SK-N-SH (cell line): Measurements from ENCODE around the gene C3orf70. TPM values are rescaled to one million over a fixed set of nuclear protein-coding genes. Genes with fewer than 3 reads are reported as not detected.

Source experiments
- CTCF ChIA-PET: fragments of 300-600, 350-600 bp; formaldehyde crosslinking; extraction: SDS; loops from one replicate; lab custom pipeline; 2021; lab: Yijun Ruan, JAX
- POLR2A ChIA-PET: fragments of 350-600 bp; sonication (Branson Sonifier 250); formaldehyde crosslinking; extraction: SDS; loops from one replicate; lab custom pipeline; 2020; ENCODE audit warnings: antibody characterized with exemption, inconsistent platforms; lab: Yijun Ruan, JAX
- DNase-seq: peaks from one replicate; pipeline ENCODE4 v3.0.0; 2012
- H2AFZ ChIP-seq: fragments of 200-600 bp; sonication (generic); 2 replicates; pipeline ENCODE4 v1.8.1; 2016; ENCODE audit warnings: antibody characterized with exemption, mild to moderate bottlenecking, low read depth
- H3F3A ChIP-seq: fragments of 200-600 bp; sonication (generic); replicated peaks from 2 replicates; pipeline ENCODE3; 2016; ENCODE audit warnings: antibody characterized with exemption, mild to moderate bottlenecking; ENCODE audit not compliant: insufficient read depth
- H3K27ac ChIP-seq, 2 experiments: fragments of 200-500 bp in 1 of 2; fragments of 200-600 bp in 1 of 2; sonication (Bioruptor generic) in 1 of 2; sonication (generic), shearing (Covaris generic) in 1 of 2; 2 replicates each; pipeline versions ENCODE4 v1.5.1 to v1.6.1; 2014 to 2016; ENCODE audit warnings: low read depth in 2 of 2, inconsistent platforms in 1 of 2, low read length in 1 of 2, mild to moderate bottlenecking in 1 of 2, mixed read lengths in 1 of 2
- H3K27me3 ChIP-seq: fragments of 200-600 bp; sonication (generic), shearing (Covaris generic); 2 replicates; pipeline ENCODE4 v1.6.1; 2016; ENCODE audit warnings: mixed run types; ENCODE audit not compliant: insufficient read depth
- H3K36me3 ChIP-seq, 2 experiments: fragments of 200-500 bp in 1 of 2; fragments of 200-600 bp in 1 of 2; sonication (Bioruptor generic) in 1 of 2; sonication (generic) in 1 of 2; replicated peaks in 1 of 2; 2 replicates each; pipeline versions ENCODE3 to v1.5.1; 2014 to 2016; ENCODE audit warnings: low read length in 1 of 2, mild to moderate bottlenecking in 1 of 2; ENCODE audit not compliant: insufficient read depth in 2 of 2, control insufficient read depth in 1 of 2
- H3K4me1 ChIP-seq, 2 experiments: fragments of 200-500 bp in 1 of 2; fragments of 200-600 bp in 1 of 2; sonication (Bioruptor generic) in 1 of 2; sonication (generic), shearing (Covaris generic) in 1 of 2; 2 replicates each; pipeline versions ENCODE4 v1.5.1 to v1.6.1; 2014 to 2016; ENCODE audit warnings: low read depth in 1 of 2, low read length in 1 of 2, mixed run types in 1 of 2; ENCODE audit not compliant: insufficient read depth in 2 of 2, control insufficient read depth in 1 of 2
- H3K4me2 ChIP-seq: fragments of 200-600 bp; sonication (generic), shearing (Covaris generic); 2 replicates; pipeline ENCODE4 v1.6.1; 2017; ENCODE audit warnings: mixed run types
- H3K4me3 ChIP-seq, 2 experiments: fragments of 200-500 bp in 1 of 2; fragments of 200-600 bp in 1 of 2; sonication (Bioruptor generic) in 1 of 2; sonication (generic), shearing (Covaris generic) in 1 of 2; 2 replicates each; pipeline versions ENCODE4 v1.5.1 to v1.8.1; 2014 to 2016; ENCODE audit warnings: low read depth in 2 of 2, inconsistent platforms in 1 of 2, low read length in 1 of 2, mild to moderate bottlenecking in 1 of 2, mixed read lengths in 1 of 2, moderate library complexity in 1 of 2
- H3K79me2 ChIP-seq: fragments of 200-600 bp; sonication (generic); 2 replicates; pipeline ENCODE4 v1.8.1; 2017; ENCODE audit warnings: mild to moderate bottlenecking; ENCODE audit not compliant: insufficient read depth
- H3K9ac ChIP-seq: fragments of 200-600 bp; sonication (generic); 2 replicates; pipeline ENCODE4 v1.6.1; 2017; ENCODE audit warnings: mixed run types
- H3K9me2 ChIP-seq: fragments of 200-600 bp; sonication (generic); 2 replicates; pipeline ENCODE4 v1.6.1; 2017; ENCODE audit warnings: mixed run types
- H3K9me3 ChIP-seq: fragments of 200-600 bp; sonication (generic); 2 replicates; pipeline ENCODE4 v1.6.1; 2017; ENCODE audit warnings: mixed run types, mild to moderate bottlenecking, moderate library complexity
- H4K20me1 ChIP-seq: fragments of 200-600 bp; sonication (generic); 2 replicates; pipeline ENCODE4 v1.6.1; 2017; ENCODE audit warnings: mild to moderate bottlenecking, mixed run types; ENCODE audit not compliant: insufficient read depth
- ELF1 ChIP-seq: IDR thresholded peaks from 2 replicates; pipeline ENCODE4 v1.4.0; 2012
- EP300 ChIP-seq, 2 experiments: IDR thresholded peaks; 2 replicates each; pipeline versions ENCODE4 v1.4.0 to v1.6.1; 2012; ENCODE audit warnings: borderline replicate concordance in 1 of 2, low read depth in 1 of 2, low read length in 1 of 2
- FOSL2 ChIP-seq: IDR thresholded peaks from 2 replicates; pipeline ENCODE4 v1.4.0; 2012; ENCODE audit warnings: low read depth, mild to moderate bottlenecking, moderate library complexity, borderline replicate concordance
- JUND ChIP-seq: IDR thresholded peaks from 2 replicates; pipeline ENCODE4 v1.4.0; 2012
- NFIC ChIP-seq: IDR thresholded peaks from 2 replicates; pipeline ENCODE4 v1.4.0; 2012; ENCODE audit warnings: borderline replicate concordance
- PBX3 ChIP-seq: IDR thresholded peaks from 2 replicates; pipeline ENCODE4; 2012
- POLR2AphosphoS5 ChIP-seq: IDR thresholded peaks from 2 replicates; pipeline ENCODE4 v1.6.1; 2012; ENCODE audit warnings: low read depth, low read length
- RAD21 ChIP-seq: IDR thresholded peaks from 2 replicates; pipeline ENCODE4 v1.6.1; 2012; ENCODE audit warnings: mild to moderate bottlenecking, low read length
- RCOR1 ChIP-seq: fragments of 150-350 bp; IDR thresholded peaks from 2 replicates; pipeline ENCODE4 v1.6.1; 2017; ENCODE audit warnings: antibody characterized with exemption, low read length
- RFX5 ChIP-seq: IDR thresholded peaks from 2 replicates; pipeline ENCODE4 v1.6.1; 2012; ENCODE audit warnings: mild to moderate bottlenecking, improper control_type of control experiment, low read length
- RXRA ChIP-seq: IDR thresholded peaks from 2 replicates; pipeline ENCODE4 v1.4.0; 2012; ENCODE audit warnings: low read depth, mild to moderate bottlenecking, borderline replicate concordance
- TAF1 ChIP-seq: IDR thresholded peaks from 2 replicates; pipeline ENCODE4 v1.6.1; 2012; ENCODE audit warnings: low read depth, mild to moderate bottlenecking, low read length, moderate library complexity, borderline replicate concordance
- TEAD4 ChIP-seq: IDR thresholded peaks from 2 replicates; pipeline ENCODE4 v1.4.0; 2012; ENCODE audit warnings: mild to moderate bottlenecking, borderline replicate concordance; ENCODE audit not compliant: insufficient read depth
- YY1 ChIP-seq: IDR thresholded peaks from 2 replicates; pipeline ENCODE4 v1.4.0; 2012; ENCODE audit warnings: low read depth, mild to moderate bottlenecking
- ZBTB33 ChIP-seq: IDR thresholded peaks from 2 replicates; pipeline ENCODE4 v1.4.0; 2012; ENCODE audit warnings: low read depth, borderline replicate concordance
- WGBS: methylation state at CpG from one replicate; pipeline ENCODE4 v1.1.6; 2017; ENCODE audit warnings: low lambda C conversion rate; 5-methylcytosine and 5-hydroxymethylcytosine counted together
- polyA plus RNA-seq, 3 experiments: library from polyadenylated mRNA; depleted of rRNA; stranded (reverse); fragments of >200 nt; gene quantifications; 2 replicates each; pipeline ENCODE4 v1.2.3, GENCODE V29; 2012
- TF ChIP-seq, protein P1 (sequence below): fragments of 150-350 bp; IDR thresholded peaks from 2 replicates; pipeline ENCODE4 v1.6.1; 2016; ENCODE audit warnings: mild to moderate bottlenecking, low read depth, low read length

C3orf70 gene
- polyA plus RNA-seq, 1 of the 3 experiments (the other 2 are of a cell fraction): under 0.01 TPM

DNA sequence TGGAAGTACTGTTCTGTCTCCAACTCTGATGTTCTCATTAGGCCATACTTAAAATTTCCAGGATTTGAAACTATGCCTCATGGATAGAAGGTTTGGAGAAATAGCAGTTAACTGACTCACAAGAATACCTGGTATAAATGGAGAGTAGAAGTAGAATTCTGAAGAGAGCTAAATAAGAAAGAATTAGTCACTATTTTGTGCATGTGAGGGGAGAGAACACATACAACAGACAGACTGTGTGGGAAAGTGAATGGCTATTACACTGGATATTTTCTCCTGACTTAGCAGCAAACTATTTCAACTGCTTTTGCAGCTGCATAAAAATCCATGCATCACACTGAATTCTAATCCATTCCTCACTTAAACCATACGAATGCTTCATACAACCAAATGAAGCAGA is 71.3 kb downstream of the C3orf70 start (continued):
- no peak for TF ChIP-seq PBX3
- TF ChIP-seq JUND: no peak
- TF ChIP-seq RFX5: no peak
- TF ChIP-seq EP300 (IDR thresholded peaks at IDR 0.05; ENCODE audit: borderline replicate concordance in 1 of 2, low read depth in 1 of 2, low read length in 1 of 2): no peak
- no peak for TF ChIP-seq TEAD4
- TF ChIP-seq RXRA: no peak
- no peak for TF ChIP-seq YY1
- no peak for TF ChIP-seq FOSL2
- no peak for TF ChIP-seq RCOR1

GRCh38 chr3:185079625-185080024 is 73.2 kb downstream of the C3orf70 start:
- CTCF ChIA-PET: interaction anchor here (0.7 kb wide), 1 partner anchor 8 kb away, joined by 5 read pairs; no protein-coding TSS in a partner anchor
- TF ChIP-seq, protein P1, sequence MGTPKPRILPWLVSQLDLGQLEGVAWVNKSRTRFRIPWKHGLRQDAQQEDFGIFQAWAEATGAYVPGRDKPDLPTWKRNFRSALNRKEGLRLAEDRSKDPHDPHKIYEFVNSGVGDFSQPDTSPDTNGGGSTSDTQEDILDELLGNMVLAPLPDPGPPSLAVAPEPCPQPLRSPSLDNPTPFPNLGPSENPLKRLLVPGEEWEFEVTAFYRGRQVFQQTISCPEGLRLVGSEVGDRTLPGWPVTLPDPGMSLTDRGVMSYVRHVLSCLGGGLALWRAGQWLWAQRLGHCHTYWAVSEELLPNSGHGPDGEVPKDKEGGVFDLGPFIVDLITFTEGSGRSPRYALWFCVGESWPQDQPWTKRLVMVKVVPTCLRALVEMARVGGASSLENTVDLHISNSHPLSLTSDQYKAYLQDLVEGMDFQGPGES: no peak
- no peak for TF ChIP-seq TAF1
- TF ChIP-seq RAD21: no peak
- no peak for TF ChIP-seq NFIC
- no peak for TF ChIP-seq ZBTB33
- no peak for TF ChIP-seq RXRA
- TF ChIP-seq RCOR1: no peak
- no peak for TF ChIP-seq EP300 (IDR thresholded peaks at IDR 0.05; ENCODE audit: borderline replicate concordance in 1 of 2, low read depth in 1 of 2, low read length in 1 of 2)
- no peak for TF ChIP-seq POLR2AphosphoS5
- TF ChIP-seq ELF1: no peak
- TF ChIP-seq RFX5: no peak
- TF ChIP-seq, all 33 proteins: peak for 0
- WGBS: 95% methylated on average over 1 of the region's 1 CpG
- no peaks in the 10 kb centered on the region for H3K36me3 ChIP-seq
- no peaks in the 10 kb centered on the region for H4K20me1 ChIP-seq
- no peaks in the 10 kb centered on the region for H3K9me2 ChIP-seq
- no peak overlapping the region for H3K27ac ChIP-seq
- no peak overlapping the region for H3K4me2 ChIP-seq
- no peak overlapping the region for H3K9ac ChIP-seq
- H3F3A ChIP-seq: peaks cover 3% of the 10 kb centered on the region
- no peaks in the 10 kb centered on the region for H3K9me3 ChIP-seq
- no peaks in the 10 kb centered on the region for H3K79me2 ChIP-seq
- H3K4me1 ChIP-seq: peaks cover 0 to 4% of the 10 kb centered on the region in 2 experiments; a peak in 1 of 4 replicates
- DNase-seq: no peak
- POLR2A ChIA-PET: no interaction called here
- no peak overlapping the region for H3K4me3 ChIP-seq
- no peak overlapping the region for H2AFZ ChIP-seq
- no peaks in the 10 kb centered on the region; the same call in 1 of the 2 replicates for H3K27me3 ChIP-seq
